SW 1271 (cell line): Measurements from ENCODE around the gene SNTG2.
"Not testable (repeated sequence)": the region's sequence is repeated elsewhere in the genome, so short reads cannot be mapped to it uniquely, and the experiment has no call there.

Experiments
- DNase-seq, 2 experiments: peaks; one replicate each; lab custom pipeline; 2025; lab: John Stamatoyannopoulos, UW

The SNTG2 gene

DNA sequence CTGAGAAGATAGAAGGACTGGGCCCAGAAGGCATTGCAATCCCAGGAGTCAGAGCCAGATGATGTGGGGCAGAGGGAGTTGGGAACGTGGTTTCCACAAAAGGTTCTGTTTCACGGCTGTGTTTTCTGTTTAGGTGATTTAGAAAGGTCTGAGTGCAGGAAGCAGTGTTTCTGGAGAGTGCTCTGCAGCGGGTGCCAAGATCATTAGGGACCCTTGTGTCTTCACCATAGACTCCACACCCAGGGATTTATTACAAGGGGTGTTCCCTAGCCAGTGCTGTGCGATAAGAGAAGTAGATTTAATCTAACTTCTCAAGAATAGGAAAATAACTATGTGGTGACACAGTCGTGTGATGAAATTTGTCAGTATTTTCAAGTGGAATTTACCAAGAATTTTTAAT lies 241.5 kb downstream of the SNTG2 start:
- no peak for DNase-seq

DNA sequence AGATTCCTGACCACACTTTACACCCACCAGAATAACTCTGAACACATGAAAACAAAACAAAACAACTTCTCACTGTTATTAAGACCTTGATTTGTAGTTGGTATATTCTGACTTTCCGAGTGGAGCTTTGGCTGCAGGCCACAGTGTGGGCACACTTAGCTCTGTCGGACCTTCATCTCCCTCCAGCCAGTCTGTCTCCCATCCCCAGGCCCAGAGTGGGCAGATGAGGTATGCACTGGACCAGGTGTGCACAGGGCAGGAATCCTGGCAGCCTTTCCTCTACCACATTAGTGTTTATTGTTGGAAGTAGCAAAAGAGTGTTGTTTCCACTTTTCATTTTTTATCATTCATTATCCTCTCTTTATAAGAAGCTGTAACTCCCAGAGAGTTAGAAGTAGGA lies 243.2 kb downstream of the SNTG2 start:
- no peak for DNase-seq

GRCh38 chr2:1203772-1204171 lies 253.1 kb downstream of the SNTG2 start:
- no peak for DNase-seq

GRCh38 chr2:1205853-1206252 lies 255.2 kb downstream of the SNTG2 start:
- DNase-seq: no peak

- no peak for DNase-seq
These were observed 257.4 kb downstream of the SNTG2 start for GRCh38 chr2:1207962-1208510.

GRCh38 chr2:1208522-1208921 lies 257.9 kb downstream of the SNTG2 start:
- no peak for DNase-seq

DNA sequence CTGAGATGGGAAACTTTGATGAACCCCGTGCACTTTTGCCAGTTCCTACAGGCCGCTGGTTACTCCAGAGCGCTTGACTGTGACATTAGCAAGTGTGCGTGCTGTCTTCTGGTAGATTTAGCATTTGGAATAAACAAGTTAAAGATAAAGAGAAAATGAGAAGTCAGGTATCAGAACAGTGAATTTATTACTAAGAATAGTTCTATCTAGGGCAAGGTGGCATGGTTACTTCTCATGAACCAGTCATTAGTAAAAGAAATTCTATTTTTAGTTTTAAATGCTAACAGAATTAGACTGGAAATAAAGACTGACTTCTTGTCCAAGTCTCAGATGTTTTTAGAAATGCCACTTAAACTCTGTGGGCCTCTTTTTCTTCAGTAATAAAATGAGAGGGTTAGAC lies 258.6 kb downstream of the SNTG2 start:
- DNase-seq: no peak

DNA sequence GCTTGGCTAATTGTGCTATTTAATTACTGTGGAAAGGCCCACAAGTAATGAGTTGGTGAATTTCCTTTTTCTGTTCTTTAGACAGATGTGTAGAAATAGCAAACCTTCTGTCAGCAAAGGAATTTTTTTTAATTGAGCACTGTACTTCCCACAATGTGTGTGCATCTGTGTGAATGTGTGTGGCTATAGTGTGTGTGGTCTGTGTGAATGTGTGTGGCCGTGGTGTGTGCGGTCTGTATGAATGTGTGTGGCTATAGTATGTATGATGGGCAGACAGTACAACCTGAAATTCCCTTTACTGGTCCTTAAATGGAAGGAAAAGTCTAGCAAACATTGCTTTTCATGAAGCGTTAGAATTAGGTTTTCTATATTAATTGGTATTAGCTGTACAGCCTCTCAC lies 259.1 kb downstream of the SNTG2 start:
- no peak for DNase-seq

- DNase-seq: no peak
These were observed 259.7 kb downstream of the SNTG2 start for GRCh38 chr2:1210352-1210751.

DNA sequence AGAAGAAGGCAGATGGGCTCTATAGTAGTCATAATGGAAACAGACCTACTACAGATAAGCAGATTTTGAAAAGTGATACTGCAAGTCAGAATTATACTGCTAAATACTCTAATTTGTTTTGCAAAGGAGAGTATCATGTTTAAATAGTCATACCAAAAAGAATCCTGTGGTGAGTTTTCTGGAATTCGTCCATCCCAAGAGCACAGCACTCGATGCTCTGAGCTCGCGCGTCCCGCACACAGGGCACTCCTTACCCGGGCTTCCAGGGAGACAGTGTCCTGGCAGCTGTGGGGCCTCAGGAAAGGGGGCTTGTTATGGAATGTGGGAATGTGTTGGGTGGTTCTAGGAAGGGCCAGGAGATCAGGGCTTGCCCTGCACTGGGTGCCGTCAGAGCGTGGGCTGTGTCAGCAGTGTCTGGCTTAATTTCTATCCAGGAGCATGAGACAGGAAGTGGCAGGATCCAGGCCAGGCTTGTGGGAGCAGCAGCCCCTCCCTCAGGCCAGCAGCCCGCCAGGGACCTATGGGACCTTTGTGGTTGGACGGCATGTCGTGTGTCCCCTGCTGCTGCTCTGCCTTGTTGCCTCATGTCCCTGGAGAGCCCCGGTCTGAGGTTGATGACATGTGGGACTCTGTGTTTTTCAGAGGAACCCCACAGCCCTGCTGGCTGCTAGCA lies 269.4 kb downstream of the SNTG2 start:
- no peak for DNase-seq

DNA sequence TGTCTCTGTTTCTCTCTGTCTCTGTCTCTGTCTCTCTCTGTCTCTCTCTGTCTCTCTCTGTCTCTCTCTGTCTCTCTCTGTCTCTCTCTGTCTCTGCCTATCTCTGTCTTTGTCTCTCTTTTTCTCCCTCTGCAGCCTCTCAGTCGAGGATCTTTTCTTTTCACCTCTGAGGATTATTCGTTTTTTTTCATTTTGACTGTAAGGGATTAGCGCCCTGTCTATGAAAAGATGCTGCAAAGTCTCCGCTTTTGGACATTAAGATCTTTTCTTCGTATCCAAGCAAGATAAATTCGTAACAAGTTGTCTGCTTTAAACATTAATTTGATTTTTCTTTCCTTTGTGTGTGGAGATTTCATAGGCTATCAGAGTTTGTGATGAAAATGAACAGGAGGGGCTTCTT lies 271.4 kb downstream of the SNTG2 start:
- DNase-seq: no peak

DNA sequence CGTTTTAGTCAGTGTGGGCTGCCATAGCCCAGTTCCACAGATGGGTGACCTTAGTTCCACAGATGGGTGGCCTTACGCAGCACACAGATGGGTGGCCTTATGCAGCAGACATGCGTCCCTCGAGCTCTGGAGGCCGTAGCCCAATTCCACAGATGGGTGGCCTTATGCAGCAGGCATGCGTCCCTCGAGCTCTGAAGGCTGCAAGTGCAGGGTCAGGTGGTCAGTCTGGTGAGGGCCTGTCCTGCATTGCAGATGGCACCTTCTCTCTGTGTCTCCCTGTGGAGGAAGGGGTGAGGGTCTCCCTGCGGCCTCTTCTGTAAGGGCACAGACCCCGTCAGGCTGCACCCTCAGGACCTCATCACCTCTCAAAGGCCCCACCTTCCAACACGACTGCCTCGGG lies 273.1 kb downstream of the SNTG2 start:
- no peak for DNase-seq

GRCh38 chr2:1224901-1225300 lies 274.3 kb downstream of the SNTG2 start:
- DNase-seq: no peak

- no peak for DNase-seq
These were observed 276.1 kb downstream of the SNTG2 start for GRCh38 chr2:1226766-1227165.

DNA sequence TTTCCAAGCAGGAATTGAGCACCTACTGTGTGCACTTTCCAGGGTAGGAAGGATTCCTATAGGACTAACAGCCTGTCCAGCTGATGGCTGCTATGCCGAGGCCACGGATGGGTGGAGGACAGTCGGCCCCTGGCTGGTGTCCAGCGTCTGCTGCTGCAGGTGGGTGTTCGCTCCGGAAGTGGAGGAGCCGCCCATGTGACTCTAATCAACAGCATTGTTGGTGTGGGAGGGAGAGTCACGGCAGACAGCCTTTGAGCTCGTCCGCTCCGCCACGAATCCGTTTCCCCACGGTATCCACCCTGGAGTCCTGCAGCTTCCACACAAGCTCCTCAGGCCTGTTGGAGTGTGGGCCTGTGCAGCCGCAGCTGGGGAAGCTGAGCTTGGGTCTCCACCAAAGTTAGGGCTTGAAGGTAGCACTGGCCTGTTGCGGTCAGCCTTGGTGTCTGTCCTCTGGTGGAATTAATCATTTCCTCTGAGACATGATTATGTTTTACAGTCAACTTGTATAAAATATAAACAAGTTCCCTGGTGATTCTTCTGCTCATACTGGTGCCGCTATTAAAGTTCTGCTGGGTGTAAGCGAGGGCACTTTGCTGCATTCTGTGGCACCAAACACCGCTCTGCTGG lies 276.7 kb downstream of the SNTG2 start:
- DNase-seq: no peak

DNA sequence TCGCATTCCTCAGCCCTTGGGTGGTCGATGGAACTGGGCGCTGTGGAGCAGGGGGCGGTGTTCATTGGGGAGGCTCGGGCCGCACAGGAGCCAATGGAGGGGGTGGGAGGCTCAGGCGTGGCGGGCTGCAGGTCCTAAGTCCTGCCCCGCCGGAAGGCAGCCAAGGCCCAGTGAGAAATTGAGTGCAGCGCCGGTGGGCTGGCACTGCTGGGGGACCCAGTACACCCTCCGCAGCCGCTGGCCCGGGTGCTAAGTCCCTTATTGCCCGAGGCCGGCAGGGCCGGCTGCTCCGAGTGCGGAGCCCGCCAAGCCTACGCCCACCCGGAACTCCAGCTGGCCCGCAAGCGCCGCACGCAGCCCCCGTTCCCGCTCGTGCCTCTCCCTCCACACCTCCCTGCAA lies 278.9 kb downstream of the SNTG2 start:
- not testable (repeated sequence) for DNase-seq

GRCh38 chr2:1230155-1230893 lies 279.7 kb downstream of the SNTG2 start:
- no peak for DNase-seq

DNA sequence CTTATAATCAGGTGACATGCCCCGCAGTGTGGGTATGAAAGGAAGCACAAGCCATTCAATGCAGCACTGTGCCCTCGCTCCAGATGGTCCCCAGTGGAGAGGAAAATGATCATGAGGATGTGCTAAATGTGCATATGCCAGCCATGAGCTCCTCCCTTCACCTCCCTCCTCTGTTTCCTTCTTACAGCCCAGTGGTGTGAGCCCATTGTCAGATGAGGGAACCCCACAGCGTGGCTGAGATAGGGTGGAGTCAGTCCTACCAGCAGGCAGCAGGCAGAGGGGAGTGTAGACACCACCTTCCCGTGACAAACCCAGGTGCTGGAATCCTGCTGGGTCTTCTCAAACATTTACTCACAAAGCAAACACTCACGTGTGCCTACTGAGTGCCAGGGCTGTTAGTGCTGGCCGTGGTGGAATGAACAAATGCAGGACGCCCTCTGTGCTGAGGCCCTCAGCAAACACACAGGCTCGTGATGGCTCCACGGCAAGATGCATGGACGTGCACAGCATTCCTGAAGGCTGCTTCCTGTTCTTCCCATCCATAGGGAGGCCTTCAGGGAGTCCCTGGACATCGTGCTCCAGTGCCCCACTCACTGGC lies 280.9 kb downstream of the SNTG2 start:
- DNase-seq: no peak

GRCh38 chr2:1233281-1233680 lies 282.6 kb downstream of the SNTG2 start:
- DNase-seq: no peak

DNA sequence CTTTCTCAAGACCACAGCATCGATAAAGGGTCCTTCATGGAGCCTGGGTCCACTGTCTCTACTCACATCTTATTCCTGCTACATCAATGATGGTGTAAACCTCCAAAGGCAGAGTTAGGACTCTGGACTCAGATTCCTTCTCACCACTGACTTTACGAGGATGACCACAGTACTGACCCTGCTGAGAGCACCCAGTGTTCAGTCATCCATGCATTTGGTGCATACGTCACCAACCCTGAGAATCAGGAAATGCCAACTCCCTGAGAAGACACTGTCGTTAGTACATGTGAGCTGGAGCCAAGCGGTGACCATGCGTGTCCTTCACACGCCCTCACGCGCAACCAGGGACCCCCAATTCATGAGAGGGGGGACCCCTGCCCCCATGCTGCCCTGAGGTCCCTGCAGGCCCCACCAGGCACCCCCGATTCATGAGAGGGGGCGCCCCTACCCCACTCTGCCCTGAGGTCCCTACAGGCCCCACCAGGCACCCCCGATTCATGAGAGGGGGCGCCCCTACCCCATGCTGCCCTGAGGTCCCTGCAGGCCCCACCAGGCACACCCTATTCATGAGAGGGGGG lies 284.2 kb downstream of the SNTG2 start:
- DNase-seq: peak in 1 of 2 experiments; percentile 2

DNA sequence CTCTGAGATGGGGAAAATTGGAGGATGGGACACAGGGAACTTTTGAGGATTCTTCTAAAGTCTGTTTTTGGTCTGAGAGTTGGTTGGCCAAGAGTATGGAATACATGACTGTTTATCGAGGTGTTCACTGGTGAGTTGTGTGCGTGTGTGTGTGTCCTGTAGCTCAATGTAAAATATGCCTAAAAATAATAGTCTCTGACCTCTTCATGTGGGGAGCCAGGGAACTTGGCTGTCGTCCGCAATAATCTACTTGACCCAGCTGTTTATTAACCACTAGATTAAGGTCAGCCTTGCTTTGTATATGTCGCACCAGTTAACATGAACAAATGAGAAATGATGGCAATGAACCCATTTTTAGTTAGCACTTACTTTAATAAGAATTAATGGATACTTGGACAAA lies 285.2 kb downstream of the SNTG2 start:
- no peak for DNase-seq

DNA sequence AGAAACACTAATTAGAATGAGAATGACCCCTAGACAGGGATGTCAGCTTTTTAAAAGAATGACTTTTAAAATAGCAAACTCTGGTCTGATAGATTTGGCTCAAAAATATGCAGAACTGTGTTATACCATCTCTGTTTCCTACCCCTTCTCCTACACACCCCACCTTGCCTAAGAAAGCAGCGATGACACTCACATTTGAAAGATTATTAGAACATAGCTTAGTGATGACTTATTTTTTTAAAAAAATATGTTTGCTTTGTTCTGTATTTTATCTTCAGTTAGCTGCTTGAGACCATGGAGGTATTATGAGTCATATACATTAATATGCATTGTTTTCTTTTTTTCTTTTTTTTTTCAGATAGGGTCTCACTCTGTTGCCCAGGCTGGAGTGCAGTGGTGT lies 286.0 kb downstream of the SNTG2 start:
- DNase-seq: no peak
